Aorta (tissue), 5 donors: ENCODE data around the gene LMX1A. TPM values are rescaled to one million over a fixed set of nuclear protein-coding genes. Genes with fewer than 3 reads are reported as not detected.

Source experiments
- ATAC-seq: fragments of 200-7000 bp; cut with Tn5 transposase; one replicate; pipeline ENCODE4 v1.9.1; 2022; ENCODE audit warnings: moderate library complexity; ENCODE audit not compliant: low FRiP score
- DNase-seq, 2 donors: peaks; one replicate each; pipeline ENCODE4 v3.0.0-alpha.2; 2020
- H3K27ac ChIP-seq, 2 donors: one replicate each; pipeline ENCODE4 v1.5.1; 2013; ENCODE audit warnings: low read length in 2 of 2, mild to moderate bottlenecking in 2 of 2, moderate library complexity in 2 of 2, control low read depth in 1 of 2, inconsistent platforms in 1 of 2, low read depth in 1 of 2
- H3K27me3 ChIP-seq, 2 donors: one replicate each; pipeline ENCODE4 v1.6.1; 2013; ENCODE audit warnings: control low read depth in 1 of 2, low read length in 1 of 2, mild to moderate bottlenecking in 1 of 2, moderate library complexity in 1 of 2; ENCODE audit not compliant: insufficient read depth in 2 of 2, control insufficient read depth in 1 of 2
- H3K36me3 ChIP-seq, 2 donors: one replicate each; pipeline ENCODE4 v1.6.1; 2013; ENCODE audit warnings: control low read depth in 1 of 2, low read length in 1 of 2, mild to moderate bottlenecking in 1 of 2; ENCODE audit not compliant: insufficient read depth in 2 of 2, control insufficient read depth in 1 of 2
- H3K4me1 ChIP-seq, 2 donors: one replicate each; pipeline ENCODE4 v1.6.1; 2013; ENCODE audit warnings: low read length in 2 of 2, control low read depth in 1 of 2, mild to moderate bottlenecking in 1 of 2, moderate library complexity in 1 of 2; ENCODE audit not compliant: insufficient read depth in 2 of 2, control insufficient read depth in 1 of 2
- H3K4me3 ChIP-seq, 2 donors: one replicate each; pipeline ENCODE4 v1.5.1; 2013; ENCODE audit warnings: low read length in 2 of 2, control low read depth in 1 of 2, mild to moderate bottlenecking in 1 of 2
- H3K9me3 ChIP-seq: one replicate; pipeline ENCODE4 v1.6.1; 2013; ENCODE audit warnings: mild to moderate bottlenecking, low read length; ENCODE audit not compliant: control insufficient read depth
- WGBS, 2 donors: extraction: QIAGEN DNeasy Blood & Tissue Kit; methylation state at CpG; one replicate each; pipeline ENCODE4 v1.1.7; 2013; 5-methylcytosine and 5-hydroxymethylcytosine counted together
- intact Hi-C, 2 donors: fragments of 100-400 bp; cut with DNase I; formaldehyde crosslinking; loops; one replicate each; pipeline versions ENCODE4 v1.14.2 to v1.15.0; 2022
- polyA plus RNA-seq, 2 donors: library from polyadenylated mRNA; stranded (reverse); fragments of 200-250 nt; gene quantifications; one replicate each; pipeline ENCODE4 v1.2.3, GENCODE V29; 2013
- total RNA-seq, 2 donors: library from RNA; stranded (reverse); fragmentation: NEBNext Ultra II Directional; extraction: Animal tissue kit (Norgen Biotek cat#: 25700); gene quantifications; one replicate each; pipeline ENCODE4 v1.2.1, GENCODE V29; 2021
- donor health status: healthy with polysubstance abuse.
- donor health status: Bipolar disorder and iron deficiency.
- donor health status: DM: no; HTN: no; CAD: no.
- donor health status: DM: no; HTN: no; CAD: no.
- donor health status: DM: yes; HTN: yes; CAD: no.

The LMX1A gene
- total and polyA plus RNA-seq, 4 donors: 0.25 to 0.84 TPM; not detected in 2

- 75 to 81% methylated on average over 5 of the region's 5 CpGs for WGBS, 2 donors
- no peak for ATAC-seq
- intact Hi-C loops: no loop called here
- H3K27ac ChIP-seq: no peak overlapping the region
- peaks cover 2% of the 10 kb centered on the region for H3K9me3 ChIP-seq
- H3K4me1 ChIP-seq: no peaks in the 10 kb centered on the region
- H3K4me3 ChIP-seq: no peak overlapping the region
- no peaks in the 10 kb centered on the region for H3K36me3 ChIP-seq
- no peaks in the 10 kb centered on the region for H3K27me3 ChIP-seq
- DNase-seq: no peak
Observed at GRCh38 chr1:165248969-165249571, 107.4 kb downstream of the LMX1A start.

- Histone ChIP-seq H3K36me3 (no peaks in the 10 kb centered on the region), H3K4me1 (no peaks in the 10 kb centered on the region), H3K27me3 (no peaks in the 10 kb centered on the region), H3K27ac (no peak overlapping the region), H3K9me3 (no peaks in the 10 kb centered on the region), H3K4me3 (no peak overlapping the region)
- DNase-seq (no peak), ATAC-seq (no peak)
- 80 to 81% methylated on average over 4 of the region's 4 CpGs for WGBS, 2 donors
- intact Hi-C loops: no loop called here
Observed at GRCh38 chr1:165241952-165242351, 114.6 kb downstream of the LMX1A start.

- Histone ChIP-seq H3K4me3 (no peak overlapping the region), H3K27me3 (no peaks in the 10 kb centered on the region), H3K27ac (no peak overlapping the region), H3K4me1 (no peaks in the 10 kb centered on the region), H3K36me3 (no peaks in the 10 kb centered on the region), H3K9me3 (no peaks in the 10 kb centered on the region)
- WGBS, 2 donors: 83 to 89% methylated on average over 2 of the region's 2 CpGs
- intact Hi-C loops: no loop called here
- DNase-seq (no peak), ATAC-seq (no peak)
Observed at GRCh38 chr1:165241321-165241720, 115.2 kb downstream of the LMX1A start.

GRCh38 chr1:165240492-165240891 lies 116.0 kb downstream of the LMX1A start:
- 30 to 54% methylated on average over 4 of the region's 4 CpGs for WGBS, 2 donors

GRCh38 chr1:165239873-165240272 lies 116.6 kb downstream of the LMX1A start:
- H3K4me1 ChIP-seq: no peaks in the 10 kb centered on the region
- ATAC-seq (no peak), DNase-seq (no peak)
- H3K9me3 ChIP-seq: no peaks in the 10 kb centered on the region
- H3K4me3 ChIP-seq: no peak overlapping the region
- no peak overlapping the region for H3K27ac ChIP-seq
- 31 to 38% methylated on average over 2 of the region's 2 CpGs for WGBS, 2 donors
- intact Hi-C loops: no loop called here
- no peaks in the 10 kb centered on the region for H3K36me3 ChIP-seq
- no peaks in the 10 kb centered on the region for H3K27me3 ChIP-seq

More at GRCh38 chr1:165240492-165240891, 116.0 kb downstream of the LMX1A start:
- Histone ChIP-seq H3K4me3 (no peak overlapping the region), H3K36me3 (no peaks in the 10 kb centered on the region), H3K9me3 (no peaks in the 10 kb centered on the region), H3K4me1 (no peaks in the 10 kb centered on the region), H3K27me3 (no peaks in the 10 kb centered on the region), H3K27ac (no peak overlapping the region)
- DNase-seq (no peak), ATAC-seq (no peak)
- intact Hi-C loops: no loop called here

GRCh38 chr1:165235777-165236291 lies 120.7 kb downstream of the LMX1A start:
- DNase-seq: peak in 1 of 2 donors; percentile 74
- peaks cover 0 to 4% of the 10 kb centered on the region in 2 donors for H3K27me3 ChIP-seq
- H3K36me3 ChIP-seq: no peaks in the 10 kb centered on the region
- intact Hi-C loops: no loop called here
- no peak overlapping the region for H3K27ac ChIP-seq
- H3K4me1 ChIP-seq: no peaks in the 10 kb centered on the region
- 0 to 1% methylated on average over 33 of the region's 33 CpGs for WGBS, 2 donors
- no peaks in the 10 kb centered on the region for H3K9me3 ChIP-seq
- peak overlapping the region in 1 of 2 donors; percentile 28 for H3K4me3 ChIP-seq
- ATAC-seq: peak; percentile 60

- peak; percentile 36 for ATAC-seq
- 2% methylated on average over 51 to 56 of the region's 56 CpGs for WGBS, 2 donors
- H3K4me1 ChIP-seq: no peaks in the 10 kb centered on the region
- intact Hi-C loops: no loop called here
- DNase-seq: peak in 1 of 2 donors; percentile 76
- H3K36me3 ChIP-seq: no peaks in the 10 kb centered on the region
- H3K27ac ChIP-seq: no peak overlapping the region
- peak overlapping the region in 1 of 2 donors; percentile 28 for H3K4me3 ChIP-seq
- no peaks in the 10 kb centered on the region for H3K9me3 ChIP-seq
- peaks cover 0 to 4% of the 10 kb centered on the region in 2 donors for H3K27me3 ChIP-seq
Observed at GRCh38 chr1:165235155-165235776, 121.2 kb downstream of the LMX1A start.

- DNase-seq: no peak
- Histone ChIP-seq H3K4me1 (no peaks in the 10 kb centered on the region), H3K27me3 (peaks cover 0 to 4% of the 10 kb centered on the region in 2 donors), H3K9me3 (no peaks in the 10 kb centered on the region), H3K4me3 (no peak overlapping the region), H3K36me3 (no peaks in the 10 kb centered on the region), H3K27ac (no peak overlapping the region)
- 79 to 86% methylated on average over 4 of the region's 4 CpGs for WGBS, 2 donors
- no peak for ATAC-seq
- intact Hi-C loops: no loop called here
Observed at GRCh38 chr1:165234149-165234548, 122.4 kb downstream of the LMX1A start.

GRCh38 chr1:165228676-165229075 lies 127.8 kb downstream of the LMX1A start:
- Histone ChIP-seq H3K36me3 (no peaks in the 10 kb centered on the region), H3K27me3 (no peaks in the 10 kb centered on the region), H3K4me3 (no peak overlapping the region), H3K9me3 (no peaks in the 10 kb centered on the region), H3K4me1 (no peaks in the 10 kb centered on the region), H3K27ac (no peak overlapping the region)
- DNase-seq: no peak
- 2 to 10% methylated on average over 2 of the region's 2 CpGs for WGBS, 2 donors
- intact Hi-C loops: no loop called here
- ATAC-seq: no peak
